ENCODE results near the gene TOR1B.

DNA sequence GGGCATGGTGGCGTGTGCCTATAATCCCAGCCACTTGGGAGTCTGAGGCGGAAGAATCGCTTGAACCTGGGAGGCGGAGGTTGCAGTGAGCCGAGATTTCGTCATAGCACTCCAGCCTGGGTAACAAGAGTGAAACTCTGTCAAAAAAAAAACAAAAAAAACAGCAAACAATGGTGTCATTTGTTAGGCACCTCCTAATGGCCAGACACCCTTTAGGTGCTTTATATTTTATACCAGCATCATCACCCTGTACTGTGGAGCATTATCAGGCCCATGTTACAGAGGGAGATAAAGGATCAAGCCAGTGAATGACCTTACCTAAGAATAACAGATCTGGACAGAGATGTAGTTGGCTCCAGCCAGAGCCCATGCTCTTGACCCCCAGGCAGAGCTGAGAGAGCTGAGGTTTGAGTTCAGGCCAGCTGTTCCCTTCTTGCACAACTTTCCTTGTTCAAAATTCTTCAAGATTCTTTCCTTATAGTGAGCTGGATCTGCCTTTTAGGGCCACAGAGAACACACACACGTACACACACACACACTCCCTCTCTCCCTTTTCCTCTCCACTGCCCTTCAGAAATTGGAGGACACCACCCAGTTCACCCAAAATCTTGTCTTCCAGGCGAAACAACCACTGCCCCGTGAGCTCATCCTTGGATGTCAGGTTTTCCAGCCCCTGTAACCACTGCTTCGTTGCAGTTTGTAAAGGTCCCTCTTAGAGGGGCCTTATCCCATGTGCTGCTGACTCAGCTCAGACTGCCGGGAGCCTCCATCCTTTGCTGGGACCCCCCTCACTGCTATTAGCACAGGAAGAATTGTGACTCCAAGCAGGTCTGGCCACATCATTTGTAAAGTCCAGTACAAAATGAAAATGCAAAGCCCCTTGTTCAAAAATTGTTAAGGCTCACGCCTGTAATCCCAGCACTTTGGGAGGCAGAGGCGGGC, 39.7 kb upstream of the TOR1B start:
- TF ChIP-seq, protein P1, sequence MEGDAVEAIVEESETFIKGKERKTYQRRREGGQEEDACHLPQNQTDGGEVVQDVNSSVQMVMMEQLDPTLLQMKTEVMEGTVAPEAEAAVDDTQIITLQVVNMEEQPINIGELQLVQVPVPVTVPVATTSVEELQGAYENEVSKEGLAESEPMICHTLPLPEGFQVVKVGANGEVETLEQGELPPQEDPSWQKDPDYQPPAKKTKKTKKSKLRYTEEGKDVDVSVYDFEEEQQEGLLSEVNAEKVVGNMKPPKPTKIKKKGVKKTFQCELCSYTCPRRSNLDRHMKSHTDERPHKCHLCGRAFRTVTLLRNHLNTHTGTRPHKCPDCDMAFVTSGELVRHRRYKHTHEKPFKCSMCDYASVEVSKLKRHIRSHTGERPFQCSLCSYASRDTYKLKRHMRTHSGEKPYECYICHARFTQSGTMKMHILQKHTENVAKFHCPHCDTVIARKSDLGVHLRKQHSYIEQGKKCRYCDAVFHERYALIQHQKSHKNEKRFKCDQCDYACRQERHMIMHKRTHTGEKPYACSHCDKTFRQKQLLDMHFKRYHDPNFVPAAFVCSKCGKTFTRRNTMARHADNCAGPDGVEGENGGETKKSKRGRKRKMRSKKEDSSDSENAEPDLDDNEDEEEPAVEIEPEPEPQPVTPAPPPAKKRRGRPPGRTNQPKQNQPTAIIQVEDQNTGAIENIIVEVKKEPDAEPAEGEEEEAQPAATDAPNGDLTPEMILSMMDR (IDR thresholded peaks at IDR 0.05; ENCODE audit: insufficient read depth, low read length, poor library complexity, severe bottlenecking) = no peak
- no peak for TF ChIP-seq EZH2phosphoT487 (conservative IDR thresholded peaks at IDR 0.05; ENCODE audit: low read length)
